ENCODE measurements around the gene FAM193A. TPM values are rescaled to one million over a fixed set of nuclear protein-coding genes. Genes with fewer than 3 reads are reported as not detected.
"Not testable (repeated sequence)": the region's sequence is repeated elsewhere in the genome, so short reads cannot be mapped to it uniquely, and the experiment has no call there.

The FAM193A gene
- polyA plus RNA-seq, 3 donors from 2014 or later, result 0.03 to 4.8 (median 0.94) TPM

- Mint-ChIP-seq H3K27ac (peak overlapping the region in 1 of 6 donors; percentile 25), H3K9me3 (no peaks in the 10 kb centered on the region), H3K4me3 (no peak overlapping the region), H3K36me3 (no peaks in the 10 kb centered on the region), H3K27me3 (ENCODE audit: low read depth in 3 of 3) (peaks cover 0 to 2% (median 0%) of the 10 kb centered on the region in 3 donors), H3K4me1 (peaks cover 31 to 56% of the 10 kb centered on the region in 2 donors)
- no peak for DNase-seq
Measured at GRCh38 chr4:2615821-2616220, 79.4 kb downstream of the FAM193A start.

- Mint-ChIP-seq H3K4me3 (no peak overlapping the region), H3K27ac (peak overlapping the region in 1 of 6 donors; percentile 37), H3K9me3 (no peaks in the 10 kb centered on the region), H3K4me1 (peaks cover 37 to 69% of the 10 kb centered on the region in 2 donors), H3K36me3 (no peaks in the 10 kb centered on the region), H3K27me3 (ENCODE audit: low read depth in 3 of 3) (peaks cover 0 to 2% (median 0%) of the 10 kb centered on the region in 3 donors)
- no peak for DNase-seq
Measured at GRCh38 chr4:2617955-2618354, 81.5 kb downstream of the FAM193A start.

GRCh38 chr4:2618729-2619128 is 82.3 kb downstream of the FAM193A start:
- H3K9me3 Mint-ChIP-seq; H3K36me3 Mint-ChIP-seq; H3K27ac Mint-ChIP-seq; DNase-seq; H3K27me3 Mint-ChIP-seq (ENCODE audit: low read depth in 3 of 3); H3K4me3 Mint-ChIP-seq: not testable (repeated sequence)
- peaks cover 41 to 69% of the 10 kb centered on the region in 2 donors for H3K4me1 Mint-ChIP-seq

GRCh38 chr4:2619459-2619858 is 83.0 kb downstream of the FAM193A start:
- no peak for DNase-seq
- H3K36me3 Mint-ChIP-seq, result no peaks in the 10 kb centered on the region
- H3K4me1 Mint-ChIP-seq, result peaks cover 40 to 63% of the 10 kb centered on the region in 2 donors
- no peak overlapping the region for H3K27ac Mint-ChIP-seq
- no peak overlapping the region for H3K4me3 Mint-ChIP-seq
- H3K9me3 Mint-ChIP-seq, result no peaks in the 10 kb centered on the region
- H3K27me3 Mint-ChIP-seq (ENCODE audit: low read depth in 3 of 3), result peaks cover 0 to 2% (median 0%) of the 10 kb centered on the region in 3 donors

GRCh38 chr4:2621419-2621818 is 85.0 kb downstream of the FAM193A start:
- Mint-ChIP-seq H3K4me3 (no peak overlapping the region), H3K27ac (peak overlapping the region in 2 of 6 donors; percentile 58 to 86), H3K9me3 (no peaks in the 10 kb centered on the region), H3K27me3 (ENCODE audit: low read depth in 3 of 3) (no peaks in the 10 kb centered on the region), H3K36me3 (peaks cover 0 to 6% (median 3%) of the 10 kb centered on the region in 3 donors), H3K4me1 (peaks cover 39 to 47% of the 10 kb centered on the region in 2 donors)
- DNase-seq, result no peak

- DNase-seq, result no peak
- peak overlapping the region in 3 of 6 donors; percentile 19 to 62 (median 26) for H3K27ac Mint-ChIP-seq
Measured at GRCh38 chr4:2623442-2623841, 87.0 kb downstream of the FAM193A start.

GRCh38 chr4:2624782-2625530 is 88.5 kb downstream of the FAM193A start:
- peaks cover 26 to 30% of the 10 kb centered on the region in 2 donors for H3K4me1 Mint-ChIP-seq
- H3K27ac Mint-ChIP-seq, result peak overlapping the region in 1 of 6 donors; percentile 24
- no peak for DNase-seq
- H3K27me3 Mint-ChIP-seq (ENCODE audit: low read depth in 3 of 3), result peaks cover 0 to 2% (median 0%) of the 10 kb centered on the region in 3 donors
- H3K36me3 Mint-ChIP-seq, result peaks cover 0 to 10% (median 3%) of the 10 kb centered on the region in 3 donors
- no peaks in the 10 kb centered on the region for H3K9me3 Mint-ChIP-seq
- H3K4me3 Mint-ChIP-seq, result no peak overlapping the region

More at GRCh38 chr4:2623442-2623841, 87.0 kb downstream of the FAM193A start:
- Mint-ChIP-seq H3K4me3 (no peak overlapping the region), H3K36me3 (peaks cover 0 to 10% (median 3%) of the 10 kb centered on the region in 3 donors), H3K27me3 (ENCODE audit: low read depth in 3 of 3) (peaks cover 0 to 2% (median 0%) of the 10 kb centered on the region in 3 donors), H3K9me3 (no peaks in the 10 kb centered on the region), H3K4me1 (peaks cover 34 to 37% of the 10 kb centered on the region in 2 donors)

- H3K36me3 Mint-ChIP-seq, result peaks cover 0 to 10% (median 6%) of the 10 kb centered on the region in 3 donors
- no peak for DNase-seq
- H3K27me3 Mint-ChIP-seq (ENCODE audit: low read depth in 3 of 3), result peaks cover 0 to 2% (median 0%) of the 10 kb centered on the region in 3 donors
- H3K4me3 Mint-ChIP-seq, result no peak overlapping the region
- H3K27ac Mint-ChIP-seq, result no peak overlapping the region
- peaks cover 14 to 22% of the 10 kb centered on the region in 2 donors for H3K4me1 Mint-ChIP-seq
- no peaks in the 10 kb centered on the region for H3K9me3 Mint-ChIP-seq
Measured at GRCh38 chr4:2626231-2626630, 89.8 kb downstream of the FAM193A start.

- Mint-ChIP-seq H3K4me1 (no peaks in the 10 kb centered on the region), H3K4me3 (no peak overlapping the region)
- no peak for DNase-seq
Measured at GRCh38 chr4:2630556-2631273, 94.3 kb downstream of the FAM193A start.

GRCh38 chr4:2634014-2634413 is 97.6 kb downstream of the FAM193A start:
- peaks cover 0 to 8% (median 5%) of the 10 kb centered on the region in 3 donors for H3K36me3 Mint-ChIP-seq
- no peaks in the 10 kb centered on the region for H3K9me3 Mint-ChIP-seq
- no peaks in the 10 kb centered on the region for H3K4me1 Mint-ChIP-seq
- peak overlapping the region in 1 of 6 donors; percentile 6 for H3K27ac Mint-ChIP-seq
- peaks cover 0 to 1% (median 0%) of the 10 kb centered on the region in 3 donors for H3K27me3 Mint-ChIP-seq (ENCODE audit: low read depth in 3 of 3)
- no peak overlapping the region for H3K4me3 Mint-ChIP-seq
- no peak for DNase-seq

More at GRCh38 chr4:2630556-2631273, 94.3 kb downstream of the FAM193A start:
- Mint-ChIP-seq H3K36me3 (peaks cover 0 to 13% (median 5%) of the 10 kb centered on the region in 3 donors), H3K9me3 (no peaks in the 10 kb centered on the region), H3K27me3 (ENCODE audit: low read depth in 3 of 3) (peaks cover 0 to 2% (median 0%) of the 10 kb centered on the region in 3 donors), H3K27ac (no peak overlapping the region)

- no peak overlapping the region for H3K4me3 Mint-ChIP-seq
- H3K4me1 Mint-ChIP-seq, result no peaks in the 10 kb centered on the region
- peaks cover 0 to 3% (median 0%) of the 10 kb centered on the region in 3 donors for H3K27me3 Mint-ChIP-seq (ENCODE audit: low read depth in 3 of 3)
- DNase-seq, result no peak
- H3K9me3 Mint-ChIP-seq, result no peaks in the 10 kb centered on the region
- H3K27ac Mint-ChIP-seq, result no peak overlapping the region
- H3K36me3 Mint-ChIP-seq, result peaks cover under 1 to 19% (median 4%) of the 10 kb centered on the region in 3 donors
Measured at GRCh38 chr4:2636331-2636730, 99.9 kb downstream of the FAM193A start.

- not testable (repeated sequence) for DNase-seq; H3K4me1 Mint-ChIP-seq; H3K9me3 Mint-ChIP-seq; H3K4me3 Mint-ChIP-seq; H3K27ac Mint-ChIP-seq; H3K27me3 Mint-ChIP-seq (ENCODE audit: low read depth in 3 of 3)
- peaks cover 0 to 15% (median 4%) of the 10 kb centered on the region in 3 donors for H3K36me3 Mint-ChIP-seq
Measured at GRCh38 chr4:2636994-2637393, 100.5 kb downstream of the FAM193A start.

- DNase-seq, result no peak
- peaks cover 0 to 3% (median 0%) of the 10 kb centered on the region in 3 donors for H3K27me3 Mint-ChIP-seq (ENCODE audit: low read depth in 3 of 3)
- H3K4me1 Mint-ChIP-seq, result no peaks in the 10 kb centered on the region
- H3K9me3 Mint-ChIP-seq, result no peaks in the 10 kb centered on the region
- no peak overlapping the region for H3K4me3 Mint-ChIP-seq
- no peak overlapping the region for H3K27ac Mint-ChIP-seq
- H3K36me3 Mint-ChIP-seq, result peaks cover 0 to 17% (median 4%) of the 10 kb centered on the region in 3 donors
Measured at GRCh38 chr4:2637956-2638552, 101.6 kb downstream of the FAM193A start.

Measured in immature natural killer cell (primary cell).